H1 (cell line): ENCODE results near the gene TMED4. TPM values are rescaled to one million over a fixed set of nuclear protein-coding genes. Genes with fewer than 3 reads are reported as not detected.

Source experiments
- CTCF ChIA-PET: fragments of 300-600 bp; sonication (Branson Sonifier 250); formaldehyde crosslinking; loops from one replicate; lab custom pipeline; 2021; ENCODE audit not compliant: partially characterized antibody; lab: Charles Lee
- POLR2A ChIA-PET: fragments of 300-600 bp; sonication (Branson Sonifier 250); formaldehyde crosslinking; loops from one replicate; lab custom pipeline; 2021; ENCODE audit warnings: inconsistent platforms; ENCODE audit not compliant: partially characterized antibody; lab: Charles Lee
- DNase-seq, 2 experiments: peaks; one replicate each; pipeline versions ENCODE4 v3.0.0 to v3.0.0-alpha.2; 2010 to 2022; ENCODE audit warnings: low spot score in 2 of 2, low read depth in 1 of 2, mixed read lengths in 1 of 2
- FAIRE-seq: peaks from 2 replicates; lab custom pipeline; 2011; peaks lifted over from hg19 to GRCh38; lab: Jason Lieb, UNC
- H2AFZ ChIP-seq: 2 replicates; pipeline ENCODE4 v1.8.1; 2012; ENCODE audit warnings: low read length, inconsistent platforms
- H2AK5ac ChIP-seq: 2 replicates; pipeline ENCODE4 v1.6.1; 2013; ENCODE audit warnings: low read depth, low read length
- H2BK120ac ChIP-seq: replicated peaks from 2 replicates; pipeline ENCODE3; 2013; ENCODE audit warnings: low read depth, low read length, inconsistent platforms
- H2BK12ac ChIP-seq: 2 replicates; pipeline ENCODE4 v1.6.1; 2013; ENCODE audit warnings: low read depth, low read length
- H2BK15ac ChIP-seq: 2 replicates; pipeline ENCODE4 v1.6.1; 2013; ENCODE audit warnings: low read length
- H2BK20ac ChIP-seq: 2 replicates; pipeline ENCODE4 v1.6.1; 2013; ENCODE audit warnings: low read length
- H2BK5ac ChIP-seq: 2 replicates; pipeline ENCODE4 v1.6.1; 2013; ENCODE audit warnings: low read depth, low read length
- H3K14ac ChIP-seq: 2 replicates; pipeline ENCODE4 v1.6.1; 2013; ENCODE audit warnings: inconsistent platforms; ENCODE audit not compliant: insufficient read length
- H3K18ac ChIP-seq: 2 replicates; pipeline ENCODE4 v1.6.1; 2013; ENCODE audit warnings: low read length; ENCODE audit errors: extremely low read depth
- H3K23ac ChIP-seq: 2 replicates; pipeline ENCODE4 v1.6.1; 2013; ENCODE audit warnings: inconsistent platforms; ENCODE audit not compliant: insufficient read length
- H3K23me2 ChIP-seq: 2 replicates; pipeline ENCODE4 v1.6.1; 2013; ENCODE audit warnings: low read depth, low read length
- H3K27ac ChIP-seq: 2 replicates; pipeline ENCODE4 v1.6.1; 2011; ENCODE audit warnings: low read depth, low read length, inconsistent platforms
- H3K27me3 ChIP-seq, 4 experiments: replicated peaks in 1 of 4; 1 replicate in 1 of 4; 2 replicates in 3 of 4; pipeline versions ENCODE4 v1.6.1 to v1.8.1; 2011 to 2013; ENCODE audit warnings: low read length in 3 of 4, mild to moderate bottlenecking in 3 of 4, inconsistent platforms in 2 of 4, mixed read lengths in 2 of 4, moderate library complexity in 1 of 4; ENCODE audit not compliant: control insufficient read depth in 3 of 4, insufficient read depth in 3 of 4; ENCODE audit errors: extremely low read depth in 1 of 4
- H3K36me3 ChIP-seq, 4 experiments: 2 replicates each; pipeline versions ENCODE4 v1.6.1 to v1.8.1; 2011 to 2013; ENCODE audit warnings: mild to moderate bottlenecking in 4 of 4, low read length in 3 of 4, moderate library complexity in 2 of 4, control low read depth in 1 of 4, inconsistent platforms in 1 of 4; ENCODE audit not compliant: insufficient read depth in 4 of 4, control insufficient read depth in 2 of 4
- H3K4ac ChIP-seq: replicated peaks from 2 replicates; pipeline ENCODE3; 2013; ENCODE audit warnings: low read length, low read depth, mixed read lengths, inconsistent platforms; ENCODE audit not compliant: insufficient read length
- H3K4me1 ChIP-seq, 4 experiments: replicated peaks in 1 of 4; 1 replicate in 1 of 4; 2 replicates in 3 of 4; pipeline versions ENCODE4 v1.6.1 to v1.8.1; 2011 to 2013; ENCODE audit warnings: low read length in 3 of 4, inconsistent platforms in 2 of 4, mixed read lengths in 1 of 4; ENCODE audit not compliant: insufficient read depth in 4 of 4, control insufficient read depth in 3 of 4
- H3K4me2 ChIP-seq, 2 experiments: 2 replicates each; pipeline versions ENCODE4 v1.6.1 to v1.8.1; 2011 to 2013; ENCODE audit warnings: low read depth in 2 of 2, low read length in 2 of 2, control low read depth in 1 of 2, inconsistent platforms in 1 of 2, mild to moderate bottlenecking in 1 of 2; ENCODE audit not compliant: insufficient read depth in 1 of 2
- H3K4me3 ChIP-seq, 4 experiments: fragments of 200-600, 300-600 bp in 1 of 4; sonication (generic), shearing (Covaris generic), sonication (Bioruptor Twin) in 1 of 4; 2 replicates each; pipeline versions ENCODE4 v1.5.1 to v1.8.1; 2011 to 2016; ENCODE audit warnings: low read length in 4 of 4, low read depth in 3 of 4, control low read depth in 2 of 4, inconsistent platforms in 2 of 4, mild to moderate bottlenecking in 2 of 4, mixed read lengths in 1 of 4, moderate library complexity in 1 of 4; ENCODE audit not compliant: insufficient read depth in 2 of 4; ENCODE audit errors: extremely low read depth in 1 of 4
- H3K56ac ChIP-seq: replicated peaks from 2 replicates; pipeline ENCODE3; 2013; ENCODE audit warnings: low read depth, mild to moderate bottlenecking, mixed read lengths, low read length, inconsistent platforms; ENCODE audit not compliant: insufficient read length
- H3K79me1 ChIP-seq: 2 replicates; pipeline ENCODE4 v1.6.1; 2013; ENCODE audit warnings: low read depth, low read length, control low read depth
- H3K79me2 ChIP-seq, 2 experiments: 2 replicates each; pipeline versions ENCODE4 v1.6.1 to v1.8.1; 2012 to 2013; ENCODE audit warnings: low read length in 2 of 2, mild to moderate bottlenecking in 2 of 2, inconsistent platforms in 1 of 2; ENCODE audit not compliant: insufficient read depth in 2 of 2, control insufficient read depth in 1 of 2
- H3K9ac ChIP-seq, 4 experiments: replicated peaks in 1 of 4; 1 replicate in 1 of 4; 2 replicates in 3 of 4; pipeline versions ENCODE4 v1.6.1 to v1.8.1; 2011 to 2013; ENCODE audit warnings: low read depth in 3 of 4, low read length in 3 of 4, control low read depth in 2 of 4, mild to moderate bottlenecking in 2 of 4, moderate library complexity in 2 of 4, inconsistent platforms in 1 of 4; ENCODE audit errors: extremely low read depth in 1 of 4
- H3K9me3 ChIP-seq, 2 experiments: 2 replicates each; pipeline versions ENCODE4 v1.6.1 to v1.8.1; 2012 to 2013; ENCODE audit warnings: mild to moderate bottlenecking in 2 of 2, moderate library complexity in 2 of 2, control low read depth in 1 of 2, inconsistent platforms in 1 of 2, low read depth in 1 of 2, low read length in 1 of 2, mixed read lengths in 1 of 2; ENCODE audit not compliant: insufficient read depth in 2 of 2
- H4K20me1 ChIP-seq, 2 experiments: replicated peaks in 1 of 2; 2 replicates each; pipeline versions ENCODE3 to v1.8.1; 2011 to 2013; ENCODE audit warnings: inconsistent platforms in 2 of 2, low read length in 2 of 2, mild to moderate bottlenecking in 1 of 2; ENCODE audit not compliant: insufficient read depth in 2 of 2, control insufficient read depth in 1 of 2
- H4K5ac ChIP-seq: 2 replicates; pipeline ENCODE4 v1.6.1; 2013; ENCODE audit warnings: low read length, low read depth, mixed read lengths, inconsistent platforms; ENCODE audit not compliant: insufficient read length
- H4K8ac ChIP-seq: 2 replicates; pipeline ENCODE4 v1.8.0; 2013; ENCODE audit warnings: mild to moderate bottlenecking, moderate library complexity, low read length, inconsistent platforms; ENCODE audit not compliant: insufficient read depth; ENCODE audit errors: extremely low read depth
- H4K91ac ChIP-seq: replicated peaks from 2 replicates; pipeline ENCODE3; 2013; ENCODE audit warnings: low read length, mixed read lengths, inconsistent platforms; ENCODE audit not compliant: insufficient read length
- CEBPB ChIP-seq: IDR thresholded peaks from 2 replicates; pipeline ENCODE4 v1.6.1; 2012; ENCODE audit warnings: low read depth, low read length
- MAFK ChIP-seq: IDR thresholded peaks from 2 replicates; pipeline ENCODE4 v1.6.1; 2012; ENCODE audit warnings: low read depth, mild to moderate bottlenecking, improper control_type of control experiment, low read length
- NANOG ChIP-seq: IDR thresholded peaks from 2 replicates; pipeline ENCODE4 v1.6.1; 2011; ENCODE audit warnings: low read length, low read depth, mild to moderate bottlenecking, inconsistent platforms; ENCODE audit not compliant: insufficient read depth, poor library complexity, severe bottlenecking
- POU5F1 ChIP-seq: IDR thresholded peaks from 2 replicates; pipeline ENCODE4 v1.6.1; 2011; ENCODE audit warnings: low read depth, mild to moderate bottlenecking, low read length, moderate library complexity
- RFX5 ChIP-seq: IDR thresholded peaks from 2 replicates; pipeline ENCODE4 v1.6.1; 2011; ENCODE audit warnings: low read depth, low read length, improper control_type of control experiment, borderline replicate concordance
- SRF ChIP-seq: IDR thresholded peaks from 2 replicates; pipeline ENCODE4 v1.6.1; 2011; ENCODE audit warnings: mild to moderate bottlenecking, low read depth, low read length, moderate library complexity
- TAF1 ChIP-seq: IDR thresholded peaks from 2 replicates; pipeline ENCODE4 v1.6.1; 2011; ENCODE audit warnings: mild to moderate bottlenecking, low read depth, low read length
- TAF7 ChIP-seq: optimal IDR thresholded peaks from 2 replicates; pipeline ENCODE3; 2011; ENCODE audit warnings: low read depth, mild to moderate bottlenecking, inconsistent platforms, low read length, moderate library complexity, borderline replicate concordance
- WGBS, 2 experiments: shearing (Covaris generic) in 1 of 2; methylation state at CpG; one replicate each; pipeline versions ENCODE4 v1.1.6 to v1.1.7; 2013 to 2015; ENCODE audit warnings: low lambda C conversion rate in 2 of 2, mixed read lengths in 2 of 2, inconsistent platforms in 1 of 2, low coverage in 1 of 2, missing lambda C conversion rate in 1 of 2; ENCODE audit not compliant: insufficient replicate concordance in 2 of 2, insufficient coverage in 1 of 2, insufficient read length in 1 of 2; ENCODE audit errors: extremely low coverage in 1 of 2, missing lambda C conversion rate in 1 of 2; 5-methylcytosine and 5-hydroxymethylcytosine counted together
- polyA plus RNA-seq, 7 experiments: library from polyadenylated mRNA; depleted of rRNA in 3 of 7; stranded (reverse) in 5 of 7; unstranded in 2 of 7; fragments of >200 nt in 5 of 7; fragments of 200-250 nt in 2 of 7; gene quantifications; 1 replicate in 5 of 7; 2 replicates in 1 of 7; 4 replicates in 1 of 7; pipeline versions ENCODE4 v1.2.1 to v1.2.3, GENCODE V29; 2011 to 2013; ENCODE audit warnings: missing spikeins in 2 of 7, mixed read lengths in 2 of 7
- total RNA-seq: library from RNA; stranded (reverse); fragmentation: NEBNext Ultra II Directional; extraction: Animal tissue kit (Norgen Biotek cat#: 25700); gene quantifications from 2 replicates; pipeline ENCODE4 v1.2.1, GENCODE V29; 2021
- TF ChIP-seq, protein P1 (sequence below): IDR thresholded peaks from 2 replicates; pipeline ENCODE4 v1.6.1; 2012; ENCODE audit warnings: inconsistent platforms

Gene TMED4
- total and polyA plus RNA-seq, 2 of the 8 experiments (the other 6 are each of a cell fraction or from before 2014, with no cell fraction given): 44.9 to 76.7 TPM

DNA sequence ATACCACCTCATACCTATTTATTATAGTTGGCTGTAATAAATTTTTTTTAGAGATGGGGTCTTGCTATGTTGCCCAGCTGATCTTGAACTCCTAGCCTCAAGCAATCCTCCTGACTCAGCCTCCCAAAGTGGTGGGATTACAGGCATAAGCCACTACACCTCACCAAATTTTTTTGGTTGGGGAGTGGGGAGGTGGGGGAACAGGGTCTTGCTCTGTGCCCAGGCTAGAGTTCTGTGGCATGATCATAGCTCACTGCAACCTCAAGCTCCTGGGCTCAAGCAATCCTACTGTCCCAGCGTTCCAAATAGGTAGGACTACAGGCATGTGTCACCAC, 20.5 kb upstream of the TMED4 start:
- no peak overlapping the region for H4K5ac ChIP-seq
- H3K4me3 ChIP-seq: no peak overlapping the region
- no peak overlapping the region for H4K8ac ChIP-seq
- H3K79me1 ChIP-seq: no peaks in the 10 kb centered on the region
- DNase-seq (no peak), FAIRE-seq (no peak)
- H3K4me1 ChIP-seq: peaks cover 0 to 3% (median 1%) of the 10 kb centered on the region in 4 experiments; a peak in 2 of 7 replicates
- no peak overlapping the region for H2BK5ac ChIP-seq
- no peak overlapping the region for H2AFZ ChIP-seq
- H4K91ac ChIP-seq: no peak overlapping the region
- ChIA-PET CTCF (interaction anchor here (0.7 to 1.2 kb wide), 4 partner anchors 14 to 380 kb away, joined by 3 to 6 read pairs (median 4); no protein-coding TSS in a partner anchor), POLR2A (no interaction called here)
- H3K18ac ChIP-seq: no peak overlapping the region
- H3K36me3 ChIP-seq: no peaks in the 10 kb centered on the region
- peaks cover 0 to 2% of the 10 kb centered on the region in 2 experiments for H4K20me1 ChIP-seq
- H3K9ac ChIP-seq: no peak overlapping the region
- H3K4me2 ChIP-seq: no peak overlapping the region
- H3K56ac ChIP-seq: no peak overlapping the region
- no peaks in the 10 kb centered on the region for H3K27me3 ChIP-seq
- H2BK15ac ChIP-seq: no peak overlapping the region
- H3K79me2 ChIP-seq: peaks cover 0 to 4% of the 10 kb centered on the region in 2 experiments; a peak in 2 of 4 replicates
- H3K27ac ChIP-seq: no peak overlapping the region
- H2BK120ac ChIP-seq: no peak overlapping the region
- H2BK12ac ChIP-seq: no peak overlapping the region
- H3K4ac ChIP-seq: no peak overlapping the region
- no peak overlapping the region for H2AK5ac ChIP-seq
- H3K9me3 ChIP-seq: no peaks in the 10 kb centered on the region
- TF ChIP-seq, protein P1, sequence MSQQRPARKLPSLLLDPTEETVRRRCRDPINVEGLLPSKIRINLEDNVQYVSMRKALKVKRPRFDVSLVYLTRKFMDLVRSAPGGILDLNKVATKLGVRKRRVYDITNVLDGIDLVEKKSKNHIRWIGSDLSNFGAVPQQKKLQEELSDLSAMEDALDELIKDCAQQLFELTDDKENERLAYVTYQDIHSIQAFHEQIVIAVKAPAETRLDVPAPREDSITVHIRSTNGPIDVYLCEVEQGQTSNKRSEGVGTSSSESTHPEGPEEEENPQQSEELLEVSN: no peak
- TF ChIP-seq MAFK (no peak), POU5F1 (no peak), SRF (no peak), TAF7 (no peak), CEBPB (no peak), NANOG (no peak), RFX5 (no peak), TAF1 (no peak)
- H2BK20ac ChIP-seq: no peak overlapping the region
- H3K23me2 ChIP-seq: peaks cover 7% of the 10 kb centered on the region
- no peak overlapping the region for H3K23ac ChIP-seq
- H3K14ac ChIP-seq: no peak overlapping the region
- 70% methylated on average over 1 of the region's 1 CpG; no CpG with 5 or more reads in 1 of the 2 experiments for WGBS, 2 experiments
